Ovary (tissue), 3 donors: ENCODE measurements around the gene EPX.

Experiments used
- CTCF ChIP-seq, 3 donors: fragments of 450-650 bp in 2 of 3; fragments of 200-600 bp in 1 of 3; IDR thresholded peaks; one replicate each; pipeline versions ENCODE4 v1.5.1 to v1.8.0; 2016 to 2022; ENCODE audit warnings: antibody characterized with exemption in 3 of 3, mild to moderate bottlenecking in 1 of 3
- EP300 ChIP-seq: sonication (generic); formaldehyde crosslinking; IDR thresholded peaks from one replicate; pipeline ENCODE4 v1.6.1; 2017; ENCODE audit warnings: antibody characterized with exemption
- POLR2A ChIP-seq: fragments of 450-650 bp; IDR thresholded peaks from one replicate; pipeline ENCODE4 v1.6.1; 2017; ENCODE audit warnings: antibody characterized with exemption, mild to moderate bottlenecking, moderate library complexity
- donor health status: DM: no; HTN: no; CAD: no.

- TF ChIP-seq EP300 = no peak
- TF ChIP-seq POLR2A = no peak
- TF ChIP-seq CTCF (IDR thresholded peaks at IDR 0.05) = no peak
Measured at GRCh38 chr17:58174871-58175270, 17.7 kb upstream of the EPX start.
